Keratinocyte (primary cell): Measurements from ENCODE around the gene SERTAD2.

Experiments
- EZH2 ChIP-seq: IDR thresholded peaks from one replicate; pipeline ENCODE4 v1.6.1; 2012; ENCODE audit warnings: inconsistent platforms, mild to moderate bottlenecking, low read length, moderate library complexity
- TF ChIP-seq, protein P1 (sequence below), 3 experiments: IDR thresholded peaks in 1 of 3; conservative IDR thresholded peaks in 1 of 3; optimal IDR thresholded peaks in 1 of 3; 2 replicates in 2 of 3; 3 replicates in 1 of 3; pipeline versions ENCODE3 to v1.5.1; 2011; ENCODE audit warnings: low read length in 3 of 3, mild to moderate bottlenecking in 3 of 3, moderate library complexity in 2 of 3, control low read depth in 1 of 3, inconsistent platforms in 1 of 3; ENCODE audit not compliant: insufficient read depth in 2 of 3; ENCODE audit errors: extremely low read depth in 1 of 3

DNA sequence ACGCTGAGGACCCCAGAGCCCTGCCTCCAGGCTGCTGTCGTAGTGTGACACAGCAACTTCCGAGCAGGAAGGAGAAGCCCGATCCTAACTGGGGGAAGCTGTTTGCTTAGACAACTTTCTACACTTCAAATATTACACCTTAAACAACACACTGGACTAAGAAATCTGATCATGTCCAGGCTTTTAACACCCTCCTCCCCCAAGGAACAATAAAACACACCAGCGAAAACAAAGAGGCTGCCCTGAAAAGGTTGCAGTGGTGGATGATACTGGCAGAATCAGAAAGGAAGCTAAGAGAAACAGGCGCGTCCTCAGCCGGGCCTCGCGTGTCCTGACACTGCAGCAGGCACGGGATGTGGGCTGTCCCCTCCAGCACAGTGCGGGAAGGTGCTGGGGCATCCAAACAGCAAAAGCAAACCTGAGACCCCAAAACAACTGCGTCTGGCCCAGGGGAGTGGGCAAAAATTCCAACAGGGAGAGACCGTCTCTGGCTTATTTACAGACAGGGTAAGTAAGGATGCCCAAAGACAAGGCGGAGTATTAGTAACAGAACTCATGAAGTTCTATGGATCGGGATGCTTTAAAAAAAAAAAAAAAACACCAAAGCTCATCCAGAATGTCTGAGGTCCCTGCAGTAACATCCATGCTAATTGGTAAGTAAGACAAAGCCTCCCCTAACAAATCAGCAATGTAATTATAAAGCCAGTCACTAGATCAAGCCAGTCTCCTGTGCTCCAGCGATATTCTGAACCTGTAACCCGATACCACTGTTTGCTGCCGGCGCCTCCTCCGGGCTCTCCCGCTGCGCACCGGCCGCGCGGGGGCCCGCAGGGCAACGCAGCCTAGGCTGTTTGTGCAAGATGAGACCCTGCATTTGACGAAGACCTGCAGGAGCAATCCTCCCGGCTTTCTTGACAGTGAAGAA, 9.0 kb downstream of the SERTAD2 start:
- TF ChIP-seq, protein P1, sequence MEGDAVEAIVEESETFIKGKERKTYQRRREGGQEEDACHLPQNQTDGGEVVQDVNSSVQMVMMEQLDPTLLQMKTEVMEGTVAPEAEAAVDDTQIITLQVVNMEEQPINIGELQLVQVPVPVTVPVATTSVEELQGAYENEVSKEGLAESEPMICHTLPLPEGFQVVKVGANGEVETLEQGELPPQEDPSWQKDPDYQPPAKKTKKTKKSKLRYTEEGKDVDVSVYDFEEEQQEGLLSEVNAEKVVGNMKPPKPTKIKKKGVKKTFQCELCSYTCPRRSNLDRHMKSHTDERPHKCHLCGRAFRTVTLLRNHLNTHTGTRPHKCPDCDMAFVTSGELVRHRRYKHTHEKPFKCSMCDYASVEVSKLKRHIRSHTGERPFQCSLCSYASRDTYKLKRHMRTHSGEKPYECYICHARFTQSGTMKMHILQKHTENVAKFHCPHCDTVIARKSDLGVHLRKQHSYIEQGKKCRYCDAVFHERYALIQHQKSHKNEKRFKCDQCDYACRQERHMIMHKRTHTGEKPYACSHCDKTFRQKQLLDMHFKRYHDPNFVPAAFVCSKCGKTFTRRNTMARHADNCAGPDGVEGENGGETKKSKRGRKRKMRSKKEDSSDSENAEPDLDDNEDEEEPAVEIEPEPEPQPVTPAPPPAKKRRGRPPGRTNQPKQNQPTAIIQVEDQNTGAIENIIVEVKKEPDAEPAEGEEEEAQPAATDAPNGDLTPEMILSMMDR (optimal IDR thresholded peaks at IDR 0.05 in 1 of 3, IDR thresholded peaks at IDR 0.05 in 1 of 3, conservative IDR thresholded peaks at IDR 0.05 in 1 of 3; ENCODE audit: extremely low read depth in 1 of 3, insufficient read depth in 2 of 3, low read length in 3 of 3) = peak in 1 of 3 experiments; percentile 4
- TF ChIP-seq EZH2 = no peak
